SU-DHL-6 (cell line): ENCODE results near the gene ZNF385C.

Experiments used
- H2AFZ ChIP-seq: fragments of 200-600 bp; sonication (generic); 2 replicates; pipeline ENCODE4 v1.6.1; 2014; ENCODE audit warnings: low read depth, mild to moderate bottlenecking, moderate library complexity, mixed read lengths, antibody characterized with exemption, low read length; ENCODE audit not compliant: severe bottlenecking
- H3F3A ChIP-seq: fragments of 200-600 bp; shearing (Covaris generic); 2 replicates; pipeline ENCODE4 v1.6.0; 2016; ENCODE audit warnings: antibody characterized with exemption, mild to moderate bottlenecking; ENCODE audit not compliant: insufficient read depth
- H3K27ac ChIP-seq: fragments of 200-600 bp; sonication (generic); 2 replicates; pipeline ENCODE4 v1.5.1; 2016; ENCODE audit warnings: low read depth, mild to moderate bottlenecking, low read length, moderate library complexity, mixed read lengths
- H3K27me3 ChIP-seq: fragments of 200-600 bp; sonication (generic), shearing (Covaris generic); 2 replicates; pipeline ENCODE4 v1.6.0; 2014; ENCODE audit warnings: mild to moderate bottlenecking, low read length
- H3K36me3 ChIP-seq: fragments of 200-600 bp; sonication (generic); 2 replicates; pipeline ENCODE4 v1.6.1; 2014; ENCODE audit warnings: mild to moderate bottlenecking, low read length, mixed read lengths
- H3K4me2 ChIP-seq: fragments of 300-600, 200-600 bp; shearing (Covaris generic), sonication (generic); 2 replicates; pipeline ENCODE4 v1.6.0; 2014; ENCODE audit warnings: low read length, low read depth, mild to moderate bottlenecking; ENCODE audit not compliant: poor library complexity, severe bottlenecking
- H3K4me3 ChIP-seq: fragments of 200-600 bp; sonication (generic); 2 replicates; pipeline ENCODE4 v1.5.1; 2014; ENCODE audit warnings: antibody characterized with exemption, low read length, mild to moderate bottlenecking, mixed read lengths; ENCODE audit not compliant: insufficient read depth, poor library complexity, severe bottlenecking
- H3K79me2 ChIP-seq: fragments of 200-600 bp; sonication (generic); 2 replicates; pipeline ENCODE4 v1.6.1; 2014; ENCODE audit warnings: mild to moderate bottlenecking, low read length, moderate library complexity; ENCODE audit not compliant: insufficient read depth
- H3K9ac ChIP-seq: fragments of 200-600 bp; sonication (generic); 2 replicates; pipeline ENCODE4 v1.7.0; 2014; ENCODE audit warnings: mild to moderate bottlenecking, low read length
- H3K9me2 ChIP-seq: fragments of 200-600 bp; sonication (generic); replicated peaks from 2 replicates; pipeline ENCODE4 v1.6.1; 2014; ENCODE audit warnings: low read length; ENCODE audit not compliant: insufficient read depth
- H3K9me3 ChIP-seq: fragments of 200-600 bp; sonication (generic); 2 replicates; pipeline ENCODE4 v1.6.1; 2014; ENCODE audit warnings: low read length, mixed read lengths; ENCODE audit not compliant: insufficient read depth
- H4K20me1 ChIP-seq: fragments of 200-600 bp; sonication (generic); 2 replicates; pipeline ENCODE4 v1.6.1; 2014; ENCODE audit warnings: low read depth, mild to moderate bottlenecking, antibody characterized with exemption, low read length, moderate library complexity, mixed read lengths
- EZH2phosphoT487 ChIP-seq: fragments of 200-600 bp; sonication (generic), shearing (Covaris generic); conservative IDR thresholded peaks from 2 replicates; pipeline ENCODE4 v1.6.1; 2018; ENCODE audit warnings: mild to moderate bottlenecking, antibody characterized with exemption, low read length, moderate library complexity, mixed read lengths
- TF ChIP-seq, protein P1 (sequence below): fragments of 200-600 bp; sonication (generic); IDR thresholded peaks from one replicate; pipeline ENCODE4 v1.5.1; 2017; ENCODE audit warnings: antibody characterized with exemption, mild to moderate bottlenecking, low read length, moderate library complexity; ENCODE audit not compliant: insufficient read depth, poor library complexity, severe bottlenecking

The ZNF385C gene

GRCh38 chr17:42081516-42082129 is 16.6 kb downstream of the ZNF385C start:
- Histone ChIP-seq H3K9me2 (no peaks in the 10 kb centered on the region), H3K27ac (no peak overlapping the region), H2AFZ (no peak overlapping the region), H4K20me1 (no peaks in the 10 kb centered on the region), H3F3A (no peaks in the 10 kb centered on the region), H3K79me2 (no peaks in the 10 kb centered on the region), H3K4me3 (no peak overlapping the region), H3K36me3 (no peaks in the 10 kb centered on the region), H3K4me2 (no peak overlapping the region), H3K9ac (no peak overlapping the region), H3K9me3 (no peaks in the 10 kb centered on the region), H3K27me3 (no peaks in the 10 kb centered on the region)
- TF ChIP-seq, protein P1, sequence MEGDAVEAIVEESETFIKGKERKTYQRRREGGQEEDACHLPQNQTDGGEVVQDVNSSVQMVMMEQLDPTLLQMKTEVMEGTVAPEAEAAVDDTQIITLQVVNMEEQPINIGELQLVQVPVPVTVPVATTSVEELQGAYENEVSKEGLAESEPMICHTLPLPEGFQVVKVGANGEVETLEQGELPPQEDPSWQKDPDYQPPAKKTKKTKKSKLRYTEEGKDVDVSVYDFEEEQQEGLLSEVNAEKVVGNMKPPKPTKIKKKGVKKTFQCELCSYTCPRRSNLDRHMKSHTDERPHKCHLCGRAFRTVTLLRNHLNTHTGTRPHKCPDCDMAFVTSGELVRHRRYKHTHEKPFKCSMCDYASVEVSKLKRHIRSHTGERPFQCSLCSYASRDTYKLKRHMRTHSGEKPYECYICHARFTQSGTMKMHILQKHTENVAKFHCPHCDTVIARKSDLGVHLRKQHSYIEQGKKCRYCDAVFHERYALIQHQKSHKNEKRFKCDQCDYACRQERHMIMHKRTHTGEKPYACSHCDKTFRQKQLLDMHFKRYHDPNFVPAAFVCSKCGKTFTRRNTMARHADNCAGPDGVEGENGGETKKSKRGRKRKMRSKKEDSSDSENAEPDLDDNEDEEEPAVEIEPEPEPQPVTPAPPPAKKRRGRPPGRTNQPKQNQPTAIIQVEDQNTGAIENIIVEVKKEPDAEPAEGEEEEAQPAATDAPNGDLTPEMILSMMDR, result no peak
- no peak for TF ChIP-seq EZH2phosphoT487

GRCh38 chr17:42079541-42079940 is 18.7 kb downstream of the ZNF385C start:
- no peaks in the 10 kb centered on the region for H3K36me3 ChIP-seq

GRCh38 chr17:42078396-42079043 is 19.8 kb downstream of the ZNF385C start:
- Histone ChIP-seq H3F3A (no peaks in the 10 kb centered on the region), H3K36me3 (no peaks in the 10 kb centered on the region), H3K27me3 (no peaks in the 10 kb centered on the region), H2AFZ (no peak overlapping the region), H3K27ac (no peak overlapping the region), H3K4me3 (no peak overlapping the region), H3K9me2 (no peaks in the 10 kb centered on the region), H3K79me2 (no peaks in the 10 kb centered on the region), H3K9me3 (no peaks in the 10 kb centered on the region), H3K4me2 (no peak overlapping the region), H4K20me1 (no peaks in the 10 kb centered on the region), H3K9ac (no peak overlapping the region)
- no peak for TF ChIP-seq EZH2phosphoT487
- TF ChIP-seq, protein P1, result no peak

More at GRCh38 chr17:42079541-42079940, 18.7 kb downstream of the ZNF385C start:
- Histone ChIP-seq H2AFZ (no peak overlapping the region), H3K9me2 (no peaks in the 10 kb centered on the region), H3K4me2 (no peak overlapping the region), H3F3A (no peaks in the 10 kb centered on the region), H4K20me1 (no peaks in the 10 kb centered on the region), H3K9ac (no peak overlapping the region), H3K27ac (no peak overlapping the region), H3K27me3 (no peaks in the 10 kb centered on the region), H3K4me3 (no peak overlapping the region), H3K9me3 (no peaks in the 10 kb centered on the region), H3K79me2 (no peaks in the 10 kb centered on the region)
- no peak for TF ChIP-seq EZH2phosphoT487
- TF ChIP-seq, protein P1, result no peak
